SK-N-SH treated with all-trans-retinoic acid at 6 μM for 48 hours (cell line): Measurements from ENCODE around the gene SCAP.

ENCODE experiments used
- ESRRG ChIP-seq: fragments of 250-450 bp; sonication (Bioruptor Pico); IDR thresholded peaks from 2 replicates; pipeline ENCODE4 v1.6.1; 2021; ENCODE audit warnings: mild to moderate bottlenecking
- ISL1 ChIP-seq: fragments of 250-450 bp; sonication (Bioruptor Pico); IDR thresholded peaks from 2 replicates; pipeline ENCODE4 v2.1.2; 2022; ENCODE audit warnings: mild to moderate bottlenecking, moderate library complexity
- PATZ1 ChIP-seq: fragments of 250-450 bp; sonication (Bioruptor Pico); IDR thresholded peaks from 2 replicates; pipeline ENCODE4 v1.8.0; 2020; ENCODE audit warnings: mild to moderate bottlenecking, moderate library complexity, borderline replicate concordance
- RARB ChIP-seq: fragments of 250-450 bp; sonication (Bioruptor Pico); IDR thresholded peaks from 2 replicates; pipeline ENCODE4 v1.8.0; 2021; ENCODE audit warnings: mild to moderate bottlenecking, moderate library complexity
- SNAI2 ChIP-seq: fragments of 250-450 bp; sonication (Bioruptor Pico); IDR thresholded peaks from 2 replicates; pipeline ENCODE4 v1.5.0; 2020; ENCODE audit warnings: mild to moderate bottlenecking, moderate library complexity
- ZFP30 ChIP-seq: fragments of 450-650 bp; formaldehyde crosslinking; IDR thresholded peaks from 2 replicates; pipeline ENCODE4 v1.5.0; 2022; ENCODE audit warnings: mild to moderate bottlenecking, moderate library complexity
- ZNF8 ChIP-seq: fragments of 450-650 bp; formaldehyde crosslinking; IDR thresholded peaks from 2 replicates; pipeline ENCODE4 v1.5.0; 2020; ENCODE audit warnings: mild to moderate bottlenecking, moderate library complexity

GRCh38 chr3:47491777-47492176, 16.0 kb upstream of the SCAP start:
- TF ChIP-seq RARB (CRISPR knock-in tag) (no peak), PATZ1 (CRISPR knock-in tag) (no peak), ZNF8 (no peak), ESRRG (CRISPR knock-in tag) (no peak), ZFP30 (no peak), ISL1 (CRISPR knock-in tag) (no peak), SNAI2 (CRISPR knock-in tag) (no peak)
